Subcutaneous preadipocyte (primary cell): Measurements from ENCODE around the gene GLRX2. TPM values are rescaled to one million over a fixed set of nuclear protein-coding genes. Genes with fewer than 3 reads are reported as not detected.

Experiments used
- small RNA-seq: library from RNA; depleted of rRNA; stranded (forward); fragments of <200 nt; gene quantifications from one replicate; pipeline ENCODE3, GENCODE V24; 2012
- total RNA-seq: library from RNA; depleted of rRNA; stranded (reverse); fragments of >200 nt; gene quantifications from 2 replicates; pipeline ENCODE4 v1.2.3, GENCODE V29; 2012

GLRX2 gene, protein sequence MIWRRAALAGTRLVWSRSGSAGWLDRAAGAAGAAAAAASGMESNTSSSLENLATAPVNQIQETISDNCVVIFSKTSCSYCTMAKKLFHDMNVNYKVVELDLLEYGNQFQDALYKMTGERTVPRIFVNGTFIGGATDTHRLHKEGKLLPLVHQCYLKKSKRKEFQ
- total RNA-seq = 6.2 and 7.0 TPM in 2 replicates

DNA sequence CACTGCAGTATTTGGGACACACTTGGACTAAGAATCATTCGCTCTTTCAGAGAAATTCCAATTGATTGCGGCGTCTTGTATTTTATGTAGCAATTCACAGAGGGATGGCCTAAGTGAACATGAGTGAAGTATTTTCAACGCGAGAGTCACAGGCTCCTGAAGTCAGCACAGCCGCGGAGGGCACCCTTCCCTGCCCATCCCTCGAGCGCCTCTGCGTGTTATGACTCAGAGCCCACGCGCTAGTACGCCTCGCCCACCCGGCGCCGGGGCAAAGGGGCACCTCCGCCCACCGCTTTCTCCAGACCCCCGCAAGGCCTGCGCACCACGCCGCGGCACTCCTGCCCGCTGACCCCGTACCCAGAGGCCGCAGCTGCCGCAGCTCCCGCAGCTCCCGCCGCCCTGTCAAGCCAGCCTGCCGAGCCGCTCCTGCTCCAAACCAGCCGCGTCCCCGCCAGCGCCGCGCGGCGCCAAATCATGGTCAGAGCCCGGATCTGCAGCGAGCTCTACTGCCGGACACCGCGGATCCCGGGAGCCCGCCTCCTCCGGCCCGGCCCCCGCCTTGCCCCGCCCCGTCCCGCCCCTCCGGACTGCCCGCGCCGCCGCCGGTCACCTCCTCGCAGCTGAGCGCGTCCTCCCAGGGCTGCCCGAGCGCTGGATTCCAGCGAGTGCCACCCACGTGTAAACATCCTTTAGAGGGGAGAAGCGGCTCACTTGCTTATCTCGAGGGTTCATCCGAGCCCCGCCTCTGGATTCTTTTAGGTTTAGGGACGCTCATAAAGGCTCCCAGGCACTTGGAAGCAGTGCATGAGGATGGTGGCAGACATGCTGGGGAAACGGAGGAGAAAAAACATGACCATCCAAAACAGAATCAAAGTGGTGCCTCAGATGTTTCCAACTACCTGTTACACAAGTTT, at the start of gene GLRX2:
Gene GLRX2, minus strand, starts transcription at position 508 of the 914 bp plus-strand sequence. Its CDS starts 32 bp downstream, at position 476.

DNA sequence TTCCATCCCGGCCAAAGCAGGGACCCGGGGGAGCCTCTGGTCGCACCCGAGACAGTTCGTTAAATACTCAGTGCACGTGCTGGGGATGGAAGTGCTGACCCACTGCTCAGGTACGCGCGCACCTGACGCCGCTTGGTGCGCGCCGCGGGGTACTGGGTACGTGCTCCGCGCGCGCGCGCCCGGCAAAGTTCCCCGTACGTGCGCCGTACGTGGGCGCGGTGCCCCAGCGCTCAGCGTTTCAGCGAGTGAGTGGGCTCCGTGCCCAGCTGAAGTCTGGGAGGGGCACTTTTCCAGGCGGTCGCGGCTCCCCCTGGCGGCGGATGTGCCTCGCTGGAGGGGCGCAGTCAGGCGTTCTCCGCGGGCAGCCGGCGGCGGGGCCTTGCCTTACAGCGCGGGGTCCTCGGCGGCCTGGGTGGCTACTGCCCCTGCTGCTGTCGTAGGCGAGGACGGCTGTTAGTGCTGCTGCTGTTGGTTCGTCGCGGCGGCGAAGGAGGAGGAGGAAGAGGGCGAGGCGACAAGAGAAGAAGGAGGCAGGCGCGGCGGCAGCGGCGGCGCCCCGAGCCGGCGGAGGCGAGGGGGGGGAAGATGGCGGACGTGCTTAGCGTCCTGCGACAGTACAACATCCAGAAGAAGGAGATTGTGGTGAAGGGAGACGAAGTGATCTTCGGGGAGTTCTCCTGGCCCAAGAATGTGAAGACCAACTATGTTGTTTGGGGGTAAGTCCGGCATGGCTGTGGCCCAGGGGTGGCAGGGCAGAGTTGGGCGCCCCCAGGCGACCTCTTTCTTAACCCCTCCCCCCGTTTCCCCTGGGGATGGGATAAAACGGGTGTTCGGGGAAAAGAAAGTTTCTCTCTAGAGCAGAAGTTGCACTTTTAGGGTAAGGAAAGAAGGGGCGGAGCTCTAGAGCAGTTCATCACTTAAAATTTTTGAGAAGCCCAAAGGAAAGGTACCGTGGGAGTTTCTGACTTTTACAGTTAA, 16.7 kb upstream of the GLRX2 start, which contains the start of gene CDC73:
Gene CDC73, plus strand, starts transcription at position 416 of the 978 bp plus-strand sequence. Its CDS starts 170 bp downstream, at position 586.

DNA sequence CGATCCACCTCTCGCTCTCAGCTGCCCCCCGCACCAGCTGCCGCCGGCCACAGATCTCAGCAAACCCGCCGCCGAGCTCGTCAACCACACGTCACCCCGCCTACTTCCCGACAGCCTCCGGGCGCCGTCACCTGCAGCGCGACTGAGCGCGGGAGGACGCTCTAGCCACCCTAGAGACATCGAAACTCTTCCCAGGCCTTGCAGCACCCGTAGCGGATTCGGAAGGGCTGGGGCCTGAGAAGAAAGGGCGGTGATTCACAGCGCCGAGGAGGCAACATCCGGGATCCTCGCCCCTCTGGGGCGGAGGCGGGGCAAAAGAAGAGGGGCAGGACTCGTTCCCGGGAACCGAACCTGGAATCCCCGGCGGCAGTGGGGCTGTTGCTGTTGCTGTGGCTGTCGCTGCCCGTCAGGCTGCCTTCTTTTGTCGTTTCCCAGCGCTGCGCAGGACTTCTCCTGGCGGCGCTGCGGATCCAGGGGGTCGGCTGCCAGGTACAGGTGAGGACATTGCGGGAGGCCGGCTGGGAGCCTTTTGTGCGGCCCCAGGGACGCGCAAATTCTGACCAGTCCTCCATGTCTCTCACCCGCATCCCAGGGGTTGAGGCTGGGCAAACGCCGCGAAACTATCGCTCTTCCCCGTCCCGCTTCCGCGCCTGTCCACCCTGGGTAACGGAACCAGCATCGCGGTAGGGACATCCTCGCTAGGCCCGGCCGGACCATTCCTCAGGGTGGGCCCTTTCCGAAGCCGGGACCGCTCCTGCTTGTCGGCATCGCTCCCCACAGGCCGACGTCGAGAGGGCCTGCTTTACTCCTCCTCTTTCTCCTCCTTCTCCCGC, 45.7 kb downstream of the GLRX2 start, which contains the start of the genes RO60 and UCHL5:
Gene RO60, plus strand, starts transcription at position 331 of the 833 bp plus-strand sequence. CDS start 9,443 bp downstream, outside the sequence.
Gene UCHL5, minus strand, starts transcription at position 79 of the 833 bp plus-strand sequence. CDS start 100 bp downstream, outside the sequence.

Small RNA genes within 50 kb of the gene (small RNA-seq; reads per million reads assigned to genes)
- gene MIR1278 (not detected), gene SCARNA18B (4.3 reads per million, percentile 91 among the genes with 10 or more reads in this experiment)

Other genes with a start within 250 kb of the GLRX2 start
- gene UCHL5, start 46.1 kb downstream of the GLRX2 start, total RNA-seq = 32.0 and 34.8 TPM in 2 replicates
- gene RO60, start 45.8 kb downstream of the GLRX2 start, total RNA-seq = 149 and 197 TPM in 2 replicates
- 15.4 and 20.3 TPM in 2 replicates for gene CDC73, start 16.6 kb upstream of the GLRX2 start, total RNA-seq
- gene B3GALT2, start 81.2 kb upstream of the GLRX2 start, total RNA-seq = under 0.01 TPM in 1 of 2 replicates, not detected in the other